PC-9 (cell line): ENCODE measurements around the gene LURAP1L. TPM values are rescaled to one million over a fixed set of nuclear protein-coding genes. Genes with fewer than 3 reads are reported as not detected.

ENCODE experiments used
- BruUV-seq: library from RNA; stranded (reverse); fragments of 400-500 nt; replicated peaks from 2 replicates; lab custom pipeline; 2021; lab: Mats Ljungman, UMichigan
- CTCF ChIA-PET: fragments of 300-600 bp; sonication (Branson Sonifier 250); formaldehyde crosslinking; loops from one replicate; lab custom pipeline; 2022; ENCODE audit warnings: antibody characterized with exemption; lab: Charles Lee
- POLR2A ChIA-PET: fragments of 300-600 bp; sonication (Branson Sonifier 250); formaldehyde crosslinking; loops from one replicate; lab custom pipeline; 2022; ENCODE audit warnings: antibody characterized with exemption; ENCODE audit not compliant: unreplicated experiment; lab: Charles Lee
- DNase-seq, 2 experiments: peaks; one replicate each; pipeline versions ENCODE4 v3.0.0 to v3.0.0-alpha.2; 2015 to 2022; ENCODE audit warnings: mixed read lengths in 1 of 2
- H2AFZ ChIP-seq: fragments of 200-600 bp; sonication (generic); 2 replicates; pipeline ENCODE4 v1.8.1; 2017; ENCODE audit warnings: antibody characterized with exemption
- H3F3A ChIP-seq: fragments of 200-600 bp; sonication (generic); 2 replicates; pipeline ENCODE4 v1.8.1; 2017; ENCODE audit warnings: antibody characterized with exemption, mild to moderate bottlenecking, low read depth; ENCODE audit not compliant: insufficient read depth
- H3K27ac ChIP-seq: fragments of 200-600 bp; sonication (generic); 2 replicates; pipeline ENCODE4 v1.6.1; 2016; ENCODE audit warnings: mixed run types
- H3K27me3 ChIP-seq: fragments of 200-600 bp; sonication (generic); 2 replicates; pipeline ENCODE4 v1.6.1; 2016; ENCODE audit warnings: low read depth, mixed run types; ENCODE audit not compliant: insufficient read depth
- H3K36me3 ChIP-seq: fragments of 200-600 bp; sonication (generic); 2 replicates; pipeline ENCODE4 v1.6.1; 2016; ENCODE audit warnings: low read depth, mixed run types
- H3K4me1 ChIP-seq: fragments of 200-600 bp; sonication (generic); replicated peaks from 2 replicates; pipeline ENCODE4 v1.6.1; 2016; ENCODE audit warnings: mixed run types; ENCODE audit not compliant: insufficient read depth
- H3K4me2 ChIP-seq: fragments of 200-600 bp; sonication (generic); 2 replicates; pipeline ENCODE4 v1.6.1; 2017; ENCODE audit warnings: mixed run types
- H3K4me3 ChIP-seq: fragments of 200-600 bp; sonication (generic); 2 replicates; pipeline ENCODE4 v1.6.1; 2016; ENCODE audit warnings: mixed run types
- H3K79me2 ChIP-seq: fragments of 200-600 bp; sonication (generic); 2 replicates; pipeline ENCODE4 v1.6.1; 2017; ENCODE audit warnings: low read depth, mixed run types
- H3K9me2 ChIP-seq: fragments of 200-600 bp; sonication (generic); 2 replicates; pipeline ENCODE4 v1.8.1; 2017; ENCODE audit warnings: mild to moderate bottlenecking; ENCODE audit not compliant: insufficient read depth
- H3K9me3 ChIP-seq: fragments of 200-600 bp; sonication (generic); 2 replicates; pipeline ENCODE4 v1.8.1; 2016; ENCODE audit warnings: low read depth; ENCODE audit not compliant: insufficient read depth
- H4K20me1 ChIP-seq: fragments of 200-600 bp; sonication (generic); 2 replicates; pipeline ENCODE4 v1.8.1; 2017; ENCODE audit not compliant: insufficient read depth
- CTCF ChIP-seq: fragments of 200-600 bp; sonication (generic); conservative IDR thresholded peaks from 2 replicates; pipeline ENCODE4 v1.6.1; 2017; ENCODE audit warnings: mixed run types, antibody characterized with exemption, mild to moderate bottlenecking, moderate library complexity
- EZH2 ChIP-seq: fragments of 200-600 bp; sonication (generic); IDR thresholded peaks from 2 replicates; pipeline ENCODE4 v1.8.0; 2017; ENCODE audit warnings: antibody characterized with exemption, low read depth
- intact Hi-C: fragments of 100-400 bp; cut with micrococcal nuclease; formaldehyde crosslinking; loops from one replicate; pipeline ENCODE4 v1.10.0; 2022; ENCODE audit not compliant: unreplicated experiment
- total RNA-seq: library from RNA; stranded (reverse); gene quantifications from 2 replicates; pipeline ENCODE4 v1.2.3, GENCODE V29; 2021

The LURAP1L gene
- total RNA-seq, 1 experiment from 2014 or later: 4.1 TPM

- Histone ChIP-seq H3K27me3 (no peaks in the 10 kb centered on the region), H3K4me2 (no peak overlapping the region), H3K4me3 (no peak overlapping the region), H3K9me2 (no peaks in the 10 kb centered on the region), H3K79me2 (no peaks in the 10 kb centered on the region), H3K36me3 (no peaks in the 10 kb centered on the region), H3K9me3 (0 out of 2 replicates have a peak, but pooled peaks cover 3% of the 10 kb centered on the region), H3F3A (peaks cover 6% of the 10 kb centered on the region), H3K27ac (no peak overlapping the region), H2AFZ (no peak overlapping the region), H3K4me1 (peaks cover 22% of the 10 kb centered on the region), H4K20me1 (no peaks in the 10 kb centered on the region)
- ChIA-PET CTCF (interaction anchor here (0.7 kb wide), 1 partner anchor 34 kb away, joined by 10 read pairs; no protein-coding TSS in a partner anchor), POLR2A (no interaction called here)
- no TSS peak for BruUV-seq
- TF ChIP-seq EZH2: no peak
- TF ChIP-seq CTCF: peak; percentile 49
- intact Hi-C loops: loop anchor here (5.0 to 10.0 kb wide), 2 partner anchors 58 to 135 kb away; no protein-coding TSS in a partner anchor
- no peak for DNase-seq
Observed at GRCh38 chr9:12819436-12820185, 44.8 kb downstream of the LURAP1L start.

GRCh38 chr9:12822111-12822510 lies 47.3 kb downstream of the LURAP1L start:
- CTCF ChIA-PET: no interaction called here
- Histone ChIP-seq H3K27me3 (no peaks in the 10 kb centered on the region), H4K20me1 (no peaks in the 10 kb centered on the region), H2AFZ (no peak overlapping the region), H3F3A (no peaks in the 10 kb centered on the region), H3K4me3 (no peak overlapping the region), H3K79me2 (no peaks in the 10 kb centered on the region), H3K36me3 (no peaks in the 10 kb centered on the region), H3K27ac (no peak overlapping the region), H3K9me3 (no peaks in the 10 kb centered on the region), H3K4me1 (no peaks in the 10 kb centered on the region), H3K4me2 (no peak overlapping the region), H3K9me2 (no peaks in the 10 kb centered on the region)
- TF ChIP-seq CTCF (no peak), EZH2 (no peak)
- DNase-seq: no peak
- intact Hi-C loops: no loop called here
- POLR2A ChIA-PET: no interaction called here
- BruUV-seq: no TSS peak

GRCh38 chr9:12826924-12827565 lies 52.2 kb downstream of the LURAP1L start:
- H3F3A ChIP-seq: no peaks in the 10 kb centered on the region
- POLR2A ChIA-PET: no interaction called here
- H3K4me1 ChIP-seq: no peaks in the 10 kb centered on the region
- H4K20me1 ChIP-seq: no peaks in the 10 kb centered on the region
- TF ChIP-seq EZH2 (no peak), CTCF (no peak)
- H3K36me3 ChIP-seq: no peaks in the 10 kb centered on the region
- H3K4me3 ChIP-seq: no peak overlapping the region
- H3K9me3 ChIP-seq: no peaks in the 10 kb centered on the region
- H3K27ac ChIP-seq: no peak overlapping the region
- no peaks in the 10 kb centered on the region for H3K27me3 ChIP-seq
- H2AFZ ChIP-seq: no peak overlapping the region
- intact Hi-C loops: no loop called here
- no TSS peak for BruUV-seq
- H3K4me2 ChIP-seq: no peak overlapping the region
- DNase-seq: no peak
- H3K9me2 ChIP-seq: no peaks in the 10 kb centered on the region
- CTCF ChIA-PET: no interaction called here
- no peaks in the 10 kb centered on the region for H3K79me2 ChIP-seq
